Stimulated activated CD4-positive, alpha-beta T cell treated with anti-CD3 and anti-CD28 coated beads, Interleukin-1b, Interleukin-23, amount 100 ng/mL, for 48 hours (primary cell): Measurements from ENCODE around the gene ID4.
"Not testable (repeated sequence)": the region's sequence is repeated elsewhere in the genome, so short reads cannot be mapped to it uniquely, and the experiment has no call there.

Experiments
- DNase-seq: peaks from one replicate; pipeline ENCODE4 v3.0.0-alpha.2; 2020

ID4 gene

DNA sequence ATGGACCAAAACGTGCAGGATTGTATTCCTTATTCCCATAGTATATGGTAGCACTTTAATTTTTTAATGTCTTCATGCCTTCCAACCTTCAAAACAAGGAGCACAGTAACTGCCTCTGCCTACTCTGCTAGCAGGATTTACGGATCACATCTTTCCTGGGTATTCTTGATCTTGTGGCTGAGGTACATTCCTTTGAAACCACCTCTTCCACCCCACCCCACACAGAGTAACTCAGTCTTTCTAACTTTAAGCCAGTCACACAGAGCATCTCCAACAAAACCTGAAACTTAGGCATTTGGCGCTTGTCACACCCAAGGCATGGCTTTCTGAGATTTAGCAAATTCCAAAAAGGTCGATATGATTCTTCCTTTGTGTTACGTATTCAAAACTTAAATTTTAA lies 2.3 kb upstream of the ID4 start:
- no peak for DNase-seq

- DNase-seq: no peak
Observed at GRCh38 chr6:19835605-19836004, 1.6 kb upstream of the ID4 start.

DNA sequence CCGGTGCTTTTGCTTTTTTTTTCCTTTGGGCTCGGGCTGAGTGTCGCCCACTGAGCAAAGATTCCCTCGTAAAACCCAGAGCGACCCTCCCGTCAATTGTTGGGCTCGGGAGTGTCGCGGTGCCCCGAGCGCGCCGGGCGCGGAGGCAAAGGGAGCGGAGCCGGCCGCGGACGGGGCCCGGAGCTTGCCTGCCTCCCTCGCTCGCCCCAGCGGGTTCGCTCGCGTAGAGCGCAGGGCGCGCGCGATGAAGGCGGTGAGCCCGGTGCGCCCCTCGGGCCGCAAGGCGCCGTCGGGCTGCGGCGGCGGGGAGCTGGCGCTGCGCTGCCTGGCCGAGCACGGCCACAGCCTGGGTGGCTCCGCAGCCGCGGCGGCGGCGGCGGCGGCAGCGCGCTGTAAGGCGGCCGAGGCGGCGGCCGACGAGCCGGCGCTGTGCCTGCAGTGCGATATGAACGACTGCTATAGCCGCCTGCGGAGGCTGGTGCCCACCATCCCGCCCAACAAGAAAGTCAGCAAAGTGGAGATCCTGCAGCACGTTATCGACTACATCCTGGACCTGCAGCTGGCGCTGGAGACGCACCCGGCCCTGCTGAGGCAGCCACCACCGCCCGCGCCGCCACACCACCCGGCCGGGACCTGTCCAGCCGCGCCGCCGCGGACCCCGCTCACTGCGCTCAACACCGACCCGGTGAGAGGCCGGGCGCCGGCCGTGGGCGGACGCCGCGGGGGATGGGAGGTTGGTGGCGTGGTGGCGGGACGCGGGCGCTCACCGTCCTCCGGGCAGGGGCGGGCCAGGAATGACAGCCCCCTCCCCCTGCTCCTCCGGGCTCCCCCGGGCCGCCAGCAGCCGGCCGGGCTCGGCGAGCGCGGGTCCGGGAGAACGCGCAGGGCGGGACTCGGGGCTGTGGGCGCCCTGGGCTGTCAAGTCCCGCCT lies 606 bp downstream of the ID4 start:
- no peak for DNase-seq

DNA sequence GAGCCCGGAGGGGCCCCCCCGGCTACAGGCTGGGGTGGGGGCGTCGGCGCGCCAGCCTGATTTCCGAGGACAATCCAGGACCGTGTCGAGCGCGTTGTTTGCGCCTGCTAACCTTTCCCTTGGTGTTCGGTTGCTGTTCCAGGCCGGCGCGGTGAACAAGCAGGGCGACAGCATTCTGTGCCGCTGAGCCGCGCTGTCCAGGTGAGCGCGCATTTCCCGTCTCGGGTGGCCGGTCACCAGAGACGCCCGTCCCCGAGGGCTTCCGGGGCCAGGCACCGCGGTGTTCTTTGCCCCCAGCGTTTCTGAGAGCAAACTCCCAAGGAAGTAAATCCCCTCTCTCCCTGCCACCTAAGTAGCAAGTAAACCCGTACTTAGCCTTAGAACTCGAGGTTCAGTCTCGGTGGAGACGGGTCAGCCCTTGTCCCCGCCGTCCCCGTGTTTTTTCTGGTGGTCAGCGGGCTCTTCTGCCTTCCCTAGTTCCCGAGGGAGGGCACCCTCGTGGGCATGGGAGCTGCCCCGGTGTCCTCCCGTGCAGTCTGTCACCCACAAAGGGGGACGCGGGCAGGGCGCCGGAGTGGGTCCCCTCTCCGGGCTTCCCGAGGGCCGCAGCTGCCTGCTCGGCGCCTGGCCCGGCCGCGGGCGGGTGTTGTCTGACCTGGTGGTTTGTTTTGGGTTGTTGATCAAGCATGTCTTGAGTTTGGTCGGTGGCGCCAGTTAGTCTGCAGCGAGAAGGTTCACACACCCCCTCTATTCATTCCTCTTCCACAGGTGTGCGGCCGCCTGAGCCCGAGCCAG lies 1.5 kb downstream of the ID4 start:
- no peak for DNase-seq

DNA sequence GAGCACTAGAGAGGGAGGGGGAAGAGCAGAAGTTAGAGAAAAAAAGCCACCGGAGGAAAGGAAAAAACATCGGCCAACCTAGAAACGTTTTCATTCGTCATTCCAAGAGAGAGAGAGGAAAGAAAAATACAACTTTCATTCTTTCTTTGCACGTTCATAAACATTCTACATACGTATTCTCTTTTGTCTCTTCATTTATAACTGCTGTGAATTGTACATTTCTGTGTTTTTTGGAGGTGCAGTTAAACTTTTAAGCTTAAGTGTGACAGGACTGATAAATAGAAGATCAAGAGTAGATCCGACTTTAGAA lies 2.0 kb downstream of the ID4 start:
- no peak for DNase-seq

DNA sequence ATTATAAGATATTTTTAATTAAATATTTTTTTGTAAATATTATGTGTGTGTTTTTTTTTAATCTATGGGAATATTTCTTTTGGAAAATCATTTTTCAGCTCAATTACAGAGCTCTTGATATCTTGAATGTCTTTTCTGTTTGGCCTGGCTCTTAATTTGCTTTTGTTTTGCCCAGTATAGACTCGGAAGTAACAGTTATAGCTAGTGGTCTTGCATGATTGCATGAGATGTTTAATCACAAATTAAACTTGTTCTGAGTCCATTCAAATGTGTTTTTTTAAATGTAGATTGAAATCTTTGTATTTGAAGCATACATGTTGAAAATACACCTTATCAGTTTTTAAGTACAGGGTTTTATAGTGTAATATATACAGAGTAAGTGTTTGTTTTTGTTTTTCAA lies 2.6 kb downstream of the ID4 start:
- no peak for DNase-seq

- no peak for DNase-seq
Observed at GRCh38 chr6:19841181-19841580, 4.0 kb downstream of the ID4 start.

- DNase-seq: no peak
Observed at GRCh38 chr6:19842030-19842615, 5.0 kb downstream of the ID4 start.

DNA sequence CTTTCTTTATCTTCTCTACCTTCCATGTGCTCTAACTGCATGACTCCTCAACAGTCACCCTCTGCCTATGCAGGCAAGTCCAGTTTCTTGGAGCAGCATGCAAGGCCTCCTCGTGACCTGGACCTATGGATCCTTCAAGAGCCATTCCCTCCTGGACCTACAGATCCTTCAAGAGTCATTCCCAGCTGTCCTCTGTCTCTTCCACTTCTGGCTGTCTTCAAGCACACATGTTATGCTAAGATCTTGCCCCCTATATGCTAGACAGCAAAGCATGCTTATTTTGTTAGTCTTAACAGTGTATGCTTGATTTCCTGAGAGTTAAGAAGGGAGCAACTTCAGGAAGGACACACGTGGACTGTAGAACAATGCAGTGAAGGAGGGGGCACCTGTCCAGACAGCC lies 7.5 kb downstream of the ID4 start:
- DNase-seq: no peak

DNA sequence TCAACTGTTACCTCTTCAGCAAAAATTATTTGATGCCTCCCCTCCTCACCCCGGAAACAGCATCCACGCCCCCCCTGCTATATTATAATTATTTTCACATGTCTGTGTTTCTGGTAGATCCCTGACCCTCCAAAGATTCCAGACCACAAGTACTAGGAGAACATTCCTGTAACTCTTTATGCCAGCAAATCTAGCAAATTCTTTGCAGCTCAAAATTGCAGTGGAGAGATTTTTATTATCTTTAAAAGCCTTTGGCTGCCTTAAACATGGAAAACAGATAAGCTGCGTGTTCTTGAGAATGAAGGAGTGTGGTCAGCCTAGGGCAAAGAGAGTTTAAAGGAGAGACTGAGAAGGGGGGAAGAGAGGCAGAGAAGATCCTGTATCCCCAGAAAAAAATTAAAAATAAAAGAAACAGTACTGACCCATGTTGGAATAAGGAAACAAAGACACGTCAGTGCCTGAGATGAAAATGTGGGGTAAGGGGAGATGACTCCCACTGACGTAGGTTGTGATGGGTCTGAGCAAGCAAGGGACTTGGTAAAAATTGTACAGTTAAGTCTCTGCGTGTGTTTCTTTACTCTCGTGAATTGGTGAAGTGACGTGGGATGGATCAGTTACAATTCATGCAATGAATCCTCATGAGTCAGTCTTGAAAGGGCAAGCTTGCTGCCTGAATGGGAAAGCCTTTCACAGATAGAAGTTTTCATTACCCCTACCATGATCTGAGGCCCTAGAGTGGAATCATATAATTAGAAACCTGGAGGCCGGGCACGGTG lies 8.3 kb downstream of the ID4 start:
- no peak for DNase-seq

GRCh38 chr6:19848465-19849029 lies 11.4 kb downstream of the ID4 start:
- no peak for DNase-seq

DNA sequence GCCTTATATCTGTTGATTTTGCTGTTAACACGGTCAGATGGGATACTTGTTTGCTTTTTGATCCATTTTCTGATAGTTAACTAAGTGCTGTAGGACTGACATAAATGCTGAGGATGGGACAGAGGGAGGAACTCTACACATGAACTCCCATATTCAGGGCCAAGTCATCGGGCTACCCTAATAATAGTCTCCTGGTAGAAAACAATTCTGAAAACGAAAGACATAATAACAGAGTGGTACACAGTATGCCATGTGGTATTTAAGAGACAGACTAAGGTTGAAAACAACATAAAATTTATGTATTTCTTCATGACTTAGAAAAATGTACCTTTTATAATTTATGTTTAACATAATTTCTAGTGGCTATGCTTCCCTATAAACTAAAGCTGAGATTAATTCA lies 12.0 kb downstream of the ID4 start:
- no peak for DNase-seq

DNA sequence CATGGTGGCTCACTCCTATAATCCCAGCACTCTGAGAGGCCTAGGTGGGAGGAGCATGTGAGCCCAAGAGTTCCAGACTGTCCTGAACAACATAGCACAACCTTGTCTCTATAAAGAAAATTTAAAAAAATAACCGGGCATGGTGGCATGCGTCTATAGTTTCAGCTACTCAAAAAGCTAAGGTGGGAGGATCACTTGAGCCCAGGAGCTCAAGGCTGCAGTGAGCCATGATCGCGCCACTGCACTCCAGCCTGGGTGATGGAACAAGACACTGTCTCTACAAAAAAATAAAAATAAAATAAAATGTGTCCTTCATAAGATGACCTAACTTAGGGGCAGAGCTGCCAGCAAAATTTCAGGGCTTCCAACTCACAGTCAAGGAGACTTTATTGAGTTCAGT lies 12.6 kb downstream of the ID4 start:
- no peak for DNase-seq

- DNase-seq: no peak
Observed at GRCh38 chr6:19851241-19852089, 14.3 kb downstream of the ID4 start.

DNA sequence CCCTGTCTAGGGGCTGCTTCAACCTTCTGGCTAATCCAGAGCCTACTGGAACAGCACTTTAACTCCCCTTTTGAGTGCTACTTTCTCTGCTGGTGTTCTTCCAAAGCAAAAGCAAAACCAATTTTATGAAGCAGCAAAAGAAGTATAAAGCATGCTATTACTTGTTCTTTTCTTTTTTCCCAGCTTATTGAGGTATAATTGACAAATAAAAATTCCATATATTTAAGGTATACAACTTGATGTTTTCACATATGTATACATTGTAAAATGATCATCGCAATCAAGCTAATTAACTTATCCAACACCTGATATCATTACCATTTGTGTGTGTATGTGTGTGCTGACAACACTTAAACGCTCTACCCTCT lies 14.9 kb downstream of the ID4 start:
- no peak for DNase-seq

- DNase-seq: no peak
Observed at GRCh38 chr6:19852927-19853326, 15.8 kb downstream of the ID4 start.

DNA sequence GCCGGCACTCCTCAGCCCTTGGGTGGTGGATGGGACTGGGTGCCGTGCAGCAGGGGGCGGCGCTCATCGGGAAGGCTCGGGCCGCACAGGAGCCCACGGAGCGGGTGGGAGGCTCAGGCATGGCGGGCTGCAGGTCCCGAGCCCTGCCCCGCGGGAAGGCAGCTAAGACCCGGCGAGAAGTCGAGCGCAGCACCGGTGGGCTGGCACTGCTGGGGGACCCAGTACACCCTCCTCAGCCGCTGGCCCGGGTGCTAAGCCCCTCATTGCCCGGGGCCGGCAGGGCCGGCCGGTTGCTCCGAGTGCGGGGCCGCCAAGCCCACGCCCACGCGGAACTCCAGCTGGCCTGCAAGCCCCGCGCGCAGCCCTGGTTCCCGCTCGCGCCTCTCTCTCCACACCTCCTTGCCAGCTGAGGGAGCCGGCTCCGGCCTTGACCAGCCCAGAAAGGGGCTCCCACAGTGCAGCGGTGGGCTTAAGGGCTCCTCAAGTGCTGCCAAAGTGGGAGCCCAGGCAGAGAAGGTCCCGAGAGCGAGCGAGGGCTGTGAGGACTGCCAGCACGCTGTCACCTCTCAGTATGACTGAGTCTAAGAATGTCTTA lies 17.3 kb downstream of the ID4 start:
- not testable (repeated sequence) for DNase-seq

DNA sequence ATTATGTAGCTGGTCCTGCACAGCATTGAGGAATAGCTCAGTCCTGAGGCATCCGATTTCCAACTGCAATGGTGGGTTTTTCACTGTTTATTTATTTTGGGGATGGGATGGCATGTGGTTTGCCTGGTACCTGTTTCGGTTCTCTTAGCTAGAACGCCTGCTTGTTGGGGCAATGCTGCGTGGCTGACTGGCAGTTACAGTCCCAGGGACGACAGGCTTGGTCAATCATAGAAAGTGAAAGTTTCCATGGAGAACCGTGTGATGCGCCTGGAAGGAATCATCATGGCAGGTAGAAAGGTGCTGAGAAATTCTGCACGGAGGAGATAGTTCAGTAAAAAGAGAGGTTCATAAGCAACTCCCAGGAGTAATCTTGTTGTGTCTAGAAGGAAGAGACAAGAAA lies 18.4 kb downstream of the ID4 start:
- DNase-seq: no peak

GRCh38 chr6:19857139-19857538 lies 20.0 kb downstream of the ID4 start:
- DNase-seq: no peak

DNA sequence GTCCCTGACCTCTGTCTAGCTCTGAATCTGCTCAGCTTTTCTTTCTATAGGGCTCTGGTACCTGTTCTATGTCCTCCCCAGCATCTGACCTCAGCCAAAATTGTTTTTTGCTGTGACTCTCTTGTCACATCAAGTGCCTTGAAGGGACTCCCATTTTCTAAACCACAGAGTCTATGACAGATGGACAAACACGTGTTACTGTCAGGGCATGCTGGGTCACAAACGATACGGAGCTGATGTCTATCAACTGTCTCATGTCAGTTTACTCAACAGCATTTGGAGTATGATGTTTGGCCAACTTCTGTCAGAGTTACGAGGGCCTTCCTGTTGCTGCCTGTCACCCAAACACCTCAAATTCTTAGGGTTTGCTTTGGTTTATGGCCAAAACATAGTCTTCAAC lies 20.5 kb downstream of the ID4 start:
- no peak for DNase-seq

DNA sequence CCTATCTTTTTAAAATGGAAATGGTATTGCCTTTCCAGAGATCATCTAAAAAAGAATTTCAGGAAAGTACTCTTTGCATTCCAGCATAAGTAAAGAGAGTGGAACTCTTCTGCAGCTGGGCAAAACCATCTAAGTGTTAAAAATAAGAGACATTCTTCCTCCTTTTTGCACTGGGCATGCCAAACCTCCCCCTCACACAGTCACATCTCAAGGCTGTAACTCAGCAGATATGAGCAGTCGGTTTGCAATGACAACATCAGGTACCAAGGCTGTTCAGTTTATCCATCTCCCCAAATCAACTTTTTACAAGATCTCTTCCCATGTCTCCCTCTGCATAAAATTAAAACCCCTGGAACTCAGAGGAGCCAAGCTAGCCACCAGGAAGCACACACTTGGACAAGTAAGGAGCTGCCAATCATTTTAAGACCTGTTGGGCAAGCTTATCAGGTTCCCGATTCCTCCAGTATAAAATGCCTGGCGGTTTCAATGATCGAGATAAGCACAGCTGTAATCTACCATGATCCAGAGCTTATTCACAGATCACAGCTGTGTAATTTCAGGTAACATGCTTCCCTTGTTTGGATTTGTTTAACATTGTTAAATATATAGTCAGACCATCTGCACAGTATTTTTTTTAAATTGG lies 23.2 kb downstream of the ID4 start:
- DNase-seq: no peak
